HG03280 (cell line): Measurements from ENCODE around the gene WDR35.
"Not testable (repeated sequence)": the region's sequence is repeated elsewhere in the genome, so short reads cannot be mapped to it uniquely, and the experiment has no call there.

Experiments
- ATAC-seq: cut with Tn5 transposase; IDR thresholded peaks from one replicate; pipeline ENCODE4 v1.9.1; 2021; ENCODE audit warnings: mild to moderate bottlenecking, moderate library complexity; ENCODE audit not compliant: unreplicated experiment

WDR35 gene

DNA sequence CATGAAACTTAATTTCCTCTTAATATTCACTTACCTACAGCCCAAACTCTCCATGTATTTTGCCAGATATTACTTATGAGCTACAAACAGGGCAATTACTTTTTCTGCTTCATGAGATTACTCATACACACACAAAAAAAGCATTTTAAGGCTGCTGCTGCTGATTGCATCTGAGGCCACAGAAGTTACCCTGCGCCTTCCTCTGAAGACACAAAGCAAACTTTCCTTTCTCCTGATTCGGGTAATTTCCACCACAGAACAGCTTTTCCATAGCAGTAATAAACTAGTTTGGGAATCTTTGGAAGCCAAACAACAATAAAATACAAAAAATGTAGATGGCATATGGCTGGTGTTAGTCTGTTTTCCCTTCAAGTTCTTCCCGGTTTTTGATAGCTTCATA lies 94.4 kb downstream of the WDR35 start:
- ATAC-seq: no peak

DNA sequence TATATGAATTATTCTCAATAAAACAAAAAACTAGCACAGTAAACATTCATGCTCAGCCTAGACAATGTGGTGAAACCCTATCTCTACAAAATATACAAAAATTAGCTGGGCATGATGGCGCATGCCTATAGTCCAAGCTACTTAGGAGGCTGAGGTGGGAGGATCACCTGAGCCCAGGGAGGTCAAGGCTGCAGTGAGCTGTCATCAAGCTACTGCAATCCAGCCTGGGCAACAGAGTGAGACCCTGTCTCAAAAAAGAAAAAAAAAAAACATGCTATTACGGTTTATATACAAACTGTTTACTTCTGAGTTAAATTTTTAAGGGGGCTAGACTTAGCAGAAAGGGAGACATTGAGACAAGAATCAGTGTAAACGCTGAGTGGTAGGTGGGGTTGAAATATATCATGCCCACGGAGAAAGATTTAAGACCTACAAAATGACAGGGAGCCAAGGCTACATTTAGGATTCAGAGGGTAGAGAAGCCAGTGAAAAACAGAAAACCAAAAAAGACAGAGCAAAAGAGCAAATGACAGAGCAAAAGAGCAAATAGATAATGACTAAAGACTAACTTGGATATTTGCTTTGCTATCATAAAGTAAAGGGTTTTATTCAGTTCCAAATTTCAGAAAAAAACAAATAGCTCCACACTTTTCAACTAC lies 95.6 kb downstream of the WDR35 start:
- peak; percentile 30 for ATAC-seq

DNA sequence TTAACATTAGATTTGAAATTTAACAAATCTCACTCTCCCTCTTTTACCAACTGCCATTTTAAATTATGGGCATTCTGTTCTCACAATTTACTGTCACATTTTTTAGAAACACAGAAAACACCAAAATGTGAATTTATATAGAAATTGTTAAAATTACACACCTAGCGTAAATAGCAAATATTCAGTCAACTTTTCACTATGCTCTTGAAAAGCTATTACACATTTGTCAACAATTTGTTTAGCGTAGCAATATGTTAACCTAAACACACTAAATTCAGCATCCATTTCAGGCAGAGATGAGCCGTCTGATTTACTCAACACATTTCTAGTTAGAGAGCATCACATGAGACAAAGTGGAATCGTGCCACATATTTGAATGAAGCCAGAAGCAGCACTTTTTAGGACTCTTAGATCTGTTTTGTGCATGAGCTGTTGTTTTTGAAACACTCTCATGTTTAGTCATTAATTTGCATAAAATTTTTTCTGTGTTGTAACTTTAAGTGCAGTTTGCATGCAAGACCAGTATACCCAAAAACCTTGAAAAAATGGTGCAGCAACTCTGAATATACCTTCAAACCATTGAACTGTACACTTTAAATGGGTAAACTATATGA lies 96.3 kb downstream of the WDR35 start:
- peak; percentile 76 for ATAC-seq

DNA sequence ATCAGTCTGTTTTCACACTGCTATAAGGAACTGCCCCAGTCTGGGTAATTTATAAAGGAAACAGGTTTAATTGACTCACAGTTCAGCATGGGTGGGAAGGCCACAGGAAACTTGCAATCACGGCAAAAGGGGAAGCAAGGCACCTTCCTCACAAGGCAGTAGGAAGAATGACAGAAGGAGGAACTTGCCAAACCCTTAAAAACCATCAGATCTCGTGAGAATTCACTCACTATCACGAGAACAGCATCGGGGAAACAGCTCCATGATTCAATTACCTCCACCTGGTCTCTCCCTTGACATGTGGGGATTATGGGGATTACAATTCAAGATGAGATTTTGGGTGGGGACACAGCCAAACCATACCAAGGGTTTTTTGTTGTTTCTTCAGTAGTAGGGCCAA lies 97.9 kb downstream of the WDR35 start:
- ATAC-seq: not testable (repeated sequence)

DNA sequence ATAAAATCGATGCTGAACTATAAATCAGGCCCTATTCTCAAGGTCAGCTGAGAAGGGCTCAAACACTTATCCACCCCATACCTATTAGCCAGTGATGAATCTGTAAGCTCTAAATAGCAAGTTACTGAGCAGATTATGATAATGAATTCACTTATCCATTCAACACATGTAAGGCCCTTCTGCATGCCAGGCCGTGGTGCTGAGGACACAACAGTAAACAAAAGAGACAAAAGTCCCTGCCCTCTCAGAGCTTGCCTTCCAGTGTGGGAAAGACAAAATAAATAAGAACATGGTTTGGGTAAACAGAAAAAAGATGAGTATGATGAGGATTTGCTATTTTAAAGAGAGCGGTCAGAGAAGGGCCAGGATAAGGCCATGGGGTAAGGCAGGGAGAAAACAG lies 99.8 kb downstream of the WDR35 start:
- no peak for ATAC-seq

DNA sequence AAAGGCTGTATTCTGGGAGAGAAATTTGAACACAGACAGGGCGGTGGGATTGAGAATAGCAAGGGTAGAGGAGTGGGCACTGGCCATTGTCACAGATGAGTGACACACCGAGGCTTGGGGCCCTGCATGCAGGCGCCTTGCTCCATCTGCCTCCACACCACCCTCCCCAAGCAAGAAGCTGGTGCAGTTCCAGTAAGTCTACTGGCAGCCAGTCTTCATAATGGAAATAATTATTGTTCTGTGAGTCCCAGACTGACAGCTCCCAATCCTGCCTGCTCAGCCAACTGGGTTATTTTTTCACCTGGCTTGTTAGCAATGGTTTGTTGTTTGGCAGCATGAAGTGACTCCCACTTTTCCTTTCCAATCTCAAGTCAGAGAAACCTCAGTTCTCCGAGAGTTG lies 101.1 kb downstream of the WDR35 start:
- ATAC-seq: no peak

DNA sequence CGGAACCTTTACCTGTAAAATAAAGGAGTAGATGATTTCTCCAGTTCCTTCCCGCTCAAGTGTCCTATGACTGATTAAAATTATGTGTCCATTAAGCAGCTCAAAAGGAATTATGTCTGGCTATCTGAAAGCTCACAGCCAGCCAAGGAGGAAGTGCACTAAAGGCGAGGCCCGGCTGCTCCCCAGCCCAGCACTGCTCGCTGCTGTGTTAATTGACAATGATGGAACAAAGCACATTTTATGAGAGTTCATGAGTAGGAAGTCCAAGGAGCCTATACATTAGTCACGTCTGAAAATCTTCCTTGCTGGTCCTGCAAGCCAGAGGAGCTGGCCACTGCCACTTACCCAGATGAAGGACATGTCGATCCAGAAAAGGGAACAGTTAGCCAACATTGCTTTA lies 102.4 kb downstream of the WDR35 start:
- no peak for ATAC-seq

DNA sequence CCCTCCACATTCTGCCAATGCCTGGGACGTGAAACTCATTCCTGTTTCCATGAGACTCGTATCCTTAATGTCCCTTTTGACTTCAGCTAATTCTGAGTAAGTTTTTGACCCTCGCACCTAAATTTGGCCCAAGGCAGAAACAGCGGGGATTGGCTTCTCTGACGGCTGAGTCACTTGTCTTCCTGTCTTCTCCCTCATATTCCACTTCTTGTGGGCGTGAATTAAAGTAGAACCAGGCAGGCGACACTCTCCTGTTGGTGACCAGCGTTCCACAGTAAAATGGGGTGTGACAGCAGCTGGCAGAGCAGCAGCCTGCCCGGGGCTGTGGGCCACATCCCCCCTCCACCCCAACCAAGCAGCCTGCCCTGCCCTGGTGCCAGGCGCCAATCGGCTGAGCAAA lies 103.6 kb downstream of the WDR35 start:
- ATAC-seq: no peak

DNA sequence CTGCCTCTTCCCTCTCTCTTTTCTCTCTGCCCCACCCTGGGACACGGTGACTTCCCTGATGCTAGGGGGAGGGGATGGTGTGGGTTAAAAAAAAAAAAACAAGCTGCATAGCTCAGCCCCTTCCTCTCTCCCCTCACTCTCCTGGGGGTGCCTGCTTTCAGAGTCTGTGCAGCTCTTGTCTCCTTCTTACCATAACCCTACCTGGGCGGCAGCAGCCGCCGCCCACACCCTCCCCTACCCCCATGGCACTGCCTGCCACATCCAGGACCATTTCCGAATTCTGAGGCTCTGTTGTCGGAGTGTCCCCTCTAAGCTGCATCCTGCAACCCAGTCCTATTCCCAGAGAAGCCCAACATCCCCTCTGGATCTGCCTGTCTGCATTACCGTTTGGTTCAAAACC lies 104.1 kb downstream of the WDR35 start:
- no peak for ATAC-seq

DNA sequence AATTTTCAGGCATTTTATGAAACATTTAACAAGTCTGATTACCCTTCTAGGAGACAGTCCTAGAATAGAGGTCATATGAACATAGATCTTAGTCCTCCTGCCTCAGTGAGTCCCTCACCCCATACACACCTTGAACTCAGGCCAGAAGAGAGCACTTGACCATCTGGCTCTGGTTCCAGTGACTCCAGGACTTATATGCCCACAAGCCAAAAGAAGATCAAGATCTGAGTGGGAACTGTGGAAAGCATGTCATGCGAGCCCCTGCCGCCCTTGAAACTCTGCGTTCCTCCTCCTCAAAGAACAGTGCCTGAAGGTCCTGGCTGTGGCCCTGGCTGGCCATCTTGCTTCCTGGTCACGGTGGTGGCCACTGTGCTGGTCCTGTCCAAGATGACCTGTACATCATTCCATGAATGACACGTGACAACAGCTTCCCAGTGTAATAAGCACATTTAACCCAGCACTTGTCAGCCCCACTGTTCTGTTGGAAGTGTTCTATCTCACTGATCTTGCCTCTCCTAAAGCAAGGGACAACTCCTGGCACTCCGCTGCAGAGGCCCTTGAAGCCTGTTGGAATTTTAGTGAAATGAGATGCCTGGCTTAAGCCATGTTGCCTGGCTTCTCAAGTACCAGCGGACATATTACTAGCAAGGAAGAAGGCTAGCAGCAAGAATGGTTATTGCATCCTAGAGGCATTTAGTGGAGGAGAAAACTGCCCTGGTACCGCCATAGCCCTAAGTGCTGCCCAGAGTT lies 105.8 kb downstream of the WDR35 start:
- no peak for ATAC-seq

DNA sequence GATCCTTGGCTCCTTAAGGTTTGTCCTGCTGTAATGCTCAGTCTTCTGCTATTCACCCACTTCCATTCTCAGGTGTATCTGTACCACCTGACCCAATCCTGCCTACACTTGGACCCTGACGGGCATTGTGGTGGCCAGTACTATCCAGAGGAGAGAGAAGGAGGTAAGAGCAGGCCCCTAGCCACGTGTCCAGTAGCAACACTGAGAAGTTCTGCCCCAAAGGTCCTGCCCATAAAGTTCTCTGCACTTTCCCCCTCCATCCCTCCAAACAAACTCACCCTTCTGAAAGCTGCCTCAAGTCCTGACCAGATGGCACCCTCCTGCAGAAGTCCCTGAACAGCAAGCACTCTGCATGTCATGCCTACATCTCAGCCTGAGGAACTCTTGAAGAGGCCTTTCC lies 106.4 kb downstream of the WDR35 start:
- ATAC-seq: no peak

DNA sequence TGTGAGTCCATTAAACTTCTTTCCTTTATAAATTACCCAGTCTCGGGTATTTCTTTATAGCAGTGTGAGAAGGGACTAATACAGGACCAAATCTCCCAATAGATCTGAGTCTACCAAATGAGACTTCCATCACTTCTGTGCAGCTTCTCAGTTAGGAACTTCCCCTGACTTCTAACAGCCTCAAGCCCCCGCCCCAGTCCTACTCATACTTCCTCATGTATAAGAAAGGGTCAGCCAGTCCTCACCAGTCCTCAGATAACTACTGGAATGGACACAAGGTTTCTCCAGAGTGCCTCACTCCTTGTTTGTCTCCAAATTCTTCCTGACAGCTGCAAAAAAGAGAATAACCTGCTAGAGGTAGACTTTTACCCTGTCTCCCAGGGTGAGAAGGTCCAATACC lies 107.6 kb downstream of the WDR35 start:
- ATAC-seq: no peak

DNA sequence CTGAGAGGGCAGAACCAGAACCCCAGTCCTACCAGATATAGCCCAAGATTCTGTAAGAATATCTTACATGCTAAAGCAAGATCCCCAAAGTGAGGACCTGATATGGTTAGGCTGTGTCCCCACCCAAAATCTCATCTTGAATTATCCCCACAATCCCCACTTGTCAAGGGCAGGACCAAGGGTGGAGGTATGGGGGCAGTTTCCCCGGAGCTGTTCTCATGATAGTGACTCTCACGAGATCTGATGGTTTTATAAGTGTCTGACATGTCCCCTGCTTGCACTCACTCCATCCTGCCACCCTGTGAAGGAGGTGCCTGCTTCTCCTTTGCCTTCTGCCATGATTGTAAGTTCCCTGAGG lies 108.0 kb downstream of the WDR35 start:
- no peak for ATAC-seq

DNA sequence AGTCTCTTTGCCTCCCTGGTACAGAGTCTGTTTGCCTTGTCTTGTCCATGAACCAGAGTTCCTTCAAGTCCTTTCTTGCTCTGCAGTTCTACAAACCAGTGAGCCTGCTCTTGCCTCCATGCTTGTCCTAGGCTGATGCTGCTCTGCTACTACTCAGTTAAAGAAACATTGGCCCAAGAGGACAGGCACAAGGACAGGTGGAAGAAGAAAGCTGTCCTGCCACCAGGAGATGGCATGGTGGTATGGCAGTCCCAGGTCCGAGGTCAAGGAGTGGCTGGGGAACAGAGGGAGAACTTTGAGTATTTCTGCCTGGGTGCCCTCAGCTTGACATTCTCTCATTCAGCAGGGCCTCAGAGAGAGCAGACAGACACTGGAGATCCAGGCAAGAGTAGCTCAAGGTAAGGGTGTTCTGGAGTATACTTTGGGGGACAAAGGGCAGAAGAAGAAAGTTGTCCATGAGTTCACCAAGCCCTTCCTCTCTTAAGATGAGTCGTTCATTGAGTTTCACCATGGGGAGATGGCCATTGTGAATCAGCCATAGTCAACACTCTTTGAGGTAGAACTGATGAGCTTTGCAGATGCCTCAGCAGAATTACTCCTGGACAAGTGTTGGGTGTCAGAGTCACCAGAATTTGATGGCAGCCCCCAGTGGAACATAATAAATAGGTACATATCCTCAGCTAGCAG lies 108.5 kb downstream of the WDR35 start:
- ATAC-seq: no peak

DNA sequence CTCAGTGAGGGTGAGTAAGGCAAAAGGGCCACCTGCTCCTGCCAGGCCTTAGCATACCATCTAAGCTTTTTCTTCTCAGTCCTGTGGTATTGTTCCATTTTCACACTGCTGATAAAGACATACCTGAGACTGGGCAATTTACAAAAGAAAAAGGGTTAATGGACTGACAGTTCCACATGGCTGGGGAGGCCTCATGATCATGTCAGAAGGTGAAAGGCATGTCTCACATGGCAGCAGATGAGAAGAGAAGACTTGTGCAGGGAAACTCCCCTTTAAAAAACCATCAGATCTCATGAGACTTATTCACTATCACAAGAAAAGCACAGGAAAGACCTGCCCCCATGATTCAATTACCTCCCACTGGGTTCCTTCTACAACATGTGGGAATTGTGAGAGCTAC lies 109.7 kb downstream of the WDR35 start:
- ATAC-seq: not testable (repeated sequence)

DNA sequence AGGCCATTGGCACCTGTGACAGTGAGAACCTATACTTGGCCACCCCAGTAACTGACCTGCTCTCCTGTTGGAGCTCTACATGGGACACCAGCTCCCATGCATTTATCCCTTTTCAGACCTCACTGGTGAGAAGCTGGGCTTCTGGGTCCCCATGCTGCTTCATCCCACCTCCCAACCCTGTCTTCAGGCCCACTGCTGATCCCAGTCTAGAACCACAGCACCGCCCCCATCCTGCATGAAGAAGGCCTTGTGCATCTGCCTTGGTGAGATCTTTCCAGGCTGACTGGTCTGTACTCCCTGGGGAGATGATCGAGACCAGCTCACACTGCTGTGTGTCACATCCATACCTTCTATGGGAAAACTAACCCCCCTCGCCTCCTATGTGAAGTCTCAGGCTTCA lies 110.8 kb downstream of the WDR35 start:
- no peak for ATAC-seq

DNA sequence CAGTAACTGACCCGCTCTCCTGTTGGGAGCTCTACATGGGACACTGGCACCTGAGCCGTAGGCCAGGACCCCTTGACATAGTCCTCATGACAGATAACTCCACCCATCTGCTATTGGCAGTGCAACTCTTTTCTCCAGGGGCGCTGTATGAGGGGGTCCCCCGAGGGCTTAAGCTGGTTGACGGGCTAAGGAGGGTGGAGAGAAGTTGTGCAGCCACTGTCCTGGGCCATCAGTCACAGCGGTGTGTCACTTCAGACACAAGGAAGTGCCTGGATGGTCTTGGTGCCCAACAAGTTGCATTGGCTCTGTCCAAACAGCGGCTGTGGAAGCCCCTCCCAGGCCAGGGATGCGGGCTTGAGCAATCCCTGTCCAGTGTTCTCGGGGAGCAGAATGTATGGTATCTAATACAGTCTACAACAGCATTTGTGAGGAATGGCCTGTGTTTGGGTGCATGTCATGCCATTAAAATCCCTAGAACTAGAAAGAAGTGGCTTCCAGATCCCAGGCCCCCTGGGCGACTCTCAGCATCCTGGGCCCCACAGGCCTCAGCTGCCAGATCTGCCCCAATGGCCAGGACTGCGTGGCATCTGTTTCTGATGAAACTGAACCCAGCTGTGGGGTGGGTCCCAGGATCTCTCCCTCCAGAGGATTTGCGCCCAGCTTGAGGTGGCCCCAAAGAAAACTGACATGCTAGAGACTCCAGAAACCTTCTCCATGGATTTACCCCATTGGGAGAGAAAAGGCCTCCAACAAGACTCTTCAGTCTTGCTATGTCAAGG lies 111.4 kb downstream of the WDR35 start:
- ATAC-seq: no peak

DNA sequence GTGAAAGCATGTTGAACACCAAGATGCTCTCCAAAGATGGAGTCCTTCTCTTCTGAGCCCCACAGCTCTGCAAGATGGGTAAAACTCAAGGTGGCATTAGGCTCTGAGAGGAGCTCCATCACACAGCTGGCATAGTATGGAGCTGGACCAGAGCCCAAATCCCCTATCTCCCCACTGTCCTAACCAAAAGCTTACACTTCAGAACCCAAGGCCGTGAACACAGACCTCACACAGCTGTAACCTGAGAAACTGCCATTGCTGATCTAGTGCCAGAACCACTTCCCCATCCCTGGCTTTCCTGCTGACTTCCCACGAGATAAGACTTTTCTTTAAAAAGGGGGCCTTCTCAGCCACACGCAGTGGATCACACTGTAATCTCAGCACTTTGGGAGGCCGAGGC lies 113.2 kb downstream of the WDR35 start:
- ATAC-seq: no peak

DNA sequence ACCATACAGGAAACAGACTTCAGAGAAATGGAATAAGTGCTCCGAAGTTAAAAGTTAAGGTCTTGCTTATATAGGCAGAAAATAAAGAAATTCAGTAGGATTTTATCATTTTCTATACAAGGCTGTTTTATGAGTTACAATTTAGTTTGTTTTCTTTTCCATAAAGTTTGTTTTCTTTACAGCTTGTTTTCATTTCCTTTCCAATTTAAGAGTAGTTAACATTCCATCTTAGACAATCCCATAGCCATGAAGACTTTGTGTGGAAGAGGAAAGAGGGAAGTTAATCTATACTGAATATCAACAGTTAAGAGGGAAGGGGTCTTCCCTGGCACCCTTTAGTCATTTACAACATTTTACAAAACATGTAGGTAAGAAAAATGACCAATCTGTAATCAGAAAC lies 114.6 kb downstream of the WDR35 start:
- no peak for ATAC-seq

DNA sequence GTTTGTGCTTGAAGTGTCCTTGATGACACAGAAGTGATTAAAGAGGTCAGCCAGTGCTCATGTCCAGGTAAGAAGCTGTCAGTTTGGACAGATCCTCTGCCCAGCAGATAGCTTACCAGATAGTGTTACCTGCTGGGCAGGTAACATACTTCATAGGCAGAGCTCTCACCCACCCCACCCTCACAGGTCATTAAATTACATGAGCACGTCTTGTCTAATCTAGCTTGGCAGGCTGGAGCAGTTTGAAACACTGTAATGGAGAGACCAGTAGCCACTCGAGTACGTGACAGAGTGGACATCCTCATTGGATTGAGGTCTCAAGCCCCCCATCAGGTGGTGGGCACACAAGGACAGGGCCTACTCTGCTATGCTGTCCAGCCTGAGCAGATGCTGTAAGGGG lies 115.2 kb downstream of the WDR35 start:
- ATAC-seq: no peak

DNA sequence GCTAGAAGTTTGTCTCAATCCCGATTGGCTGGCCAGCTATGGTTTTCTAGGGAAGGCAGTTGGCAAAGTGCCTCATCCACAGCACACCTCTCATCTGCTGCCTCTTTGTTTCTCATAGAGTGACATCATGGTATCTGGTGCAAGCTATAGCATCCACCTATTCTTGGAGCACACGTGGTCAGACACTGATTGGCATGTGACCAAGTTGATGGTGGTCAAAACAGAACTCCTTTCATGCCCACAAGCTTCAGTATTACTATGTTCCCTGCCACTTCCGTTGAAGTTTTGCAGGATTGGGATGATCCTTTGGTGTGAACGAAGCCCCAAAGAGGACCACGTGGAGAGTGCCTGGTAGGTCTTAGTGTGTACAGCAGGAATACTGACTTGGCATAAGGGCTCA lies 116.9 kb downstream of the WDR35 start:
- no peak for ATAC-seq
